GM23338 (cell line): ENCODE results near the gene VOPP1.

ENCODE experiments used
- EZH2 ChIP-seq: fragments of 200-600 bp; sonication (generic); IDR thresholded peaks from one replicate; pipeline ENCODE4 v1.8.0; 2017; ENCODE audit warnings: antibody characterized with exemption, mild to moderate bottlenecking, low read depth; ENCODE audit not compliant: unreplicated experiment
- EZH2phosphoT487 ChIP-seq: fragments of 200-600 bp; sonication (generic); IDR thresholded peaks from one replicate; pipeline ENCODE4 v1.8.1; 2018; ENCODE audit warnings: antibody characterized with exemption; ENCODE audit not compliant: unreplicated experiment
- POLR2AphosphoS5 ChIP-seq: IDR thresholded peaks from 2 replicates; pipeline ENCODE4 v1.6.1; 2016; ENCODE audit warnings: antibody characterized with exemption, low read depth
- TF ChIP-seq, protein P1 (sequence below), 2 experiments: fragments of 200-600 bp in 1 of 2; sonication (generic) in 1 of 2; conservative IDR thresholded peaks; 2 replicates each; pipeline versions ENCODE4 v1.5.1 to v1.6.1; 2016 to 2017; ENCODE audit warnings: antibody characterized with exemption in 2 of 2, low read depth in 2 of 2, mild to moderate bottlenecking in 2 of 2, moderate library complexity in 1 of 2

DNA sequence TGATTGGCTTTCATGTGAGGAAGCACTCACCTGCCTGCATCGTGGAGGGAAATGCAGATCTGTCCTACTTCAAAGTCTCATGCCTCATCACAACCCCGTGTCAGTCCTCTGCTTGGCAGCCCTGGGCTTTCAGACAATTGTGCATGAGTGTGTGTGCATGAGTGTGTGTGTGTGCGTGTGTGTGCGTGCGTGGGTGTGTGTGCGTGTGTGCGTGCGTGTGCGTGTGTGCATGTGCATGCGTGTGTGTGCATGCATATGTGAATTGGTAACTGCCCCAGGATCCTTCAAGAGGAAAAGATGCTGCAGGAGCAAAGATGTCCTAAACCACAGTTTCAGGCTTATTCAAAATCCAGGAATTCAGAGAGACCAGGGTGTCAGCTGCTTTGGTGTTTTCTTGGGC, 135.8 kb downstream of the VOPP1 start:
- TF ChIP-seq EZH2 (no peak), POLR2AphosphoS5 (no peak), EZH2phosphoT487 (no peak)
- TF ChIP-seq, protein P1, sequence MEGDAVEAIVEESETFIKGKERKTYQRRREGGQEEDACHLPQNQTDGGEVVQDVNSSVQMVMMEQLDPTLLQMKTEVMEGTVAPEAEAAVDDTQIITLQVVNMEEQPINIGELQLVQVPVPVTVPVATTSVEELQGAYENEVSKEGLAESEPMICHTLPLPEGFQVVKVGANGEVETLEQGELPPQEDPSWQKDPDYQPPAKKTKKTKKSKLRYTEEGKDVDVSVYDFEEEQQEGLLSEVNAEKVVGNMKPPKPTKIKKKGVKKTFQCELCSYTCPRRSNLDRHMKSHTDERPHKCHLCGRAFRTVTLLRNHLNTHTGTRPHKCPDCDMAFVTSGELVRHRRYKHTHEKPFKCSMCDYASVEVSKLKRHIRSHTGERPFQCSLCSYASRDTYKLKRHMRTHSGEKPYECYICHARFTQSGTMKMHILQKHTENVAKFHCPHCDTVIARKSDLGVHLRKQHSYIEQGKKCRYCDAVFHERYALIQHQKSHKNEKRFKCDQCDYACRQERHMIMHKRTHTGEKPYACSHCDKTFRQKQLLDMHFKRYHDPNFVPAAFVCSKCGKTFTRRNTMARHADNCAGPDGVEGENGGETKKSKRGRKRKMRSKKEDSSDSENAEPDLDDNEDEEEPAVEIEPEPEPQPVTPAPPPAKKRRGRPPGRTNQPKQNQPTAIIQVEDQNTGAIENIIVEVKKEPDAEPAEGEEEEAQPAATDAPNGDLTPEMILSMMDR (conservative IDR thresholded peaks at IDR 0.05; ENCODE audit: low read depth in 2 of 2): no peak
